Neuronal stem cell (in vitro differentiated cells): ENCODE results near the gene SPDYE16. TPM values are rescaled to one million over a fixed set of nuclear protein-coding genes. Genes with fewer than 3 reads are reported as not detected.
"Not testable (repeated sequence)": the region's sequence is repeated elsewhere in the genome, so short reads cannot be mapped to it uniquely, and the experiment has no call there.

Experiments
- DNase-seq: peaks from one replicate; pipeline ENCODE4 v3.0.0-alpha.2; 2013; ENCODE audit warnings: low spot score
- H2AFZ ChIP-seq: one replicate; pipeline ENCODE4 v1.6.1; 2013; ENCODE audit warnings: mild to moderate bottlenecking, low read length, inconsistent platforms
- H2AK5ac ChIP-seq: 2 replicates; pipeline ENCODE4 v1.6.1; 2013; ENCODE audit warnings: low read depth, mild to moderate bottlenecking, inconsistent platforms, low read length, moderate library complexity, mixed read lengths
- H2BK120ac ChIP-seq: 2 replicates; pipeline ENCODE4 v1.6.1; 2013; ENCODE audit warnings: low read depth, mild to moderate bottlenecking, inconsistent platforms, low read length, moderate library complexity, mixed read lengths
- H2BK12ac ChIP-seq: one replicate; pipeline ENCODE4 v1.6.1; 2013; ENCODE audit warnings: low read length, inconsistent platforms
- H2BK15ac ChIP-seq: 2 replicates; pipeline ENCODE4 v1.6.1; 2013; ENCODE audit warnings: mild to moderate bottlenecking, low read length, inconsistent platforms, mixed read lengths
- H2BK5ac ChIP-seq: one replicate; pipeline ENCODE4 v1.6.1; 2013; ENCODE audit warnings: inconsistent platforms, mild to moderate bottlenecking, low read length, moderate library complexity
- H3K14ac ChIP-seq: one replicate; pipeline ENCODE4 v1.6.1; 2013; ENCODE audit warnings: low read length, inconsistent platforms
- H3K18ac ChIP-seq: 2 replicates; pipeline ENCODE4 v1.6.1; 2013; ENCODE audit warnings: low read length, inconsistent platforms
- H3K23ac ChIP-seq: 2 replicates; pipeline ENCODE4 v1.6.1; 2013; ENCODE audit warnings: low read depth, mild to moderate bottlenecking, mixed read lengths, low read length, inconsistent platforms; ENCODE audit not compliant: poor library complexity
- H3K27ac ChIP-seq: replicated peaks from 3 replicates; pipeline ENCODE4 v1.5.1; 2013; ENCODE audit warnings: low read length, inconsistent platforms
- H3K27me3 ChIP-seq, 3 experiments: 2 replicates each; pipeline ENCODE4 v1.6.1; 2013; ENCODE audit warnings: low read length in 3 of 3, mild to moderate bottlenecking in 2 of 3, inconsistent platforms in 1 of 3, low read depth in 1 of 3, mixed read lengths in 1 of 3, moderate library complexity in 1 of 3; ENCODE audit not compliant: control insufficient read depth in 3 of 3, insufficient read depth in 3 of 3
- H3K36me3 ChIP-seq, 2 donors: replicated peaks in 1 of 2; 2 replicates each; pipeline ENCODE4 v1.6.1; 2013; ENCODE audit warnings: low read length in 2 of 2; ENCODE audit not compliant: control insufficient read depth in 2 of 2, insufficient read depth in 2 of 2
- H3K4ac ChIP-seq: 2 replicates; pipeline ENCODE4 v1.6.1; 2013; ENCODE audit warnings: inconsistent platforms, mild to moderate bottlenecking, low read length, moderate library complexity
- H3K4me1 ChIP-seq, 2 donors: 1 replicate in 1 of 2; 2 replicates in 1 of 2; pipeline ENCODE4 v1.6.1; 2013; ENCODE audit warnings: low read length in 2 of 2, low read depth in 1 of 2; ENCODE audit not compliant: control insufficient read depth in 2 of 2, insufficient read depth in 1 of 2
- H3K4me2 ChIP-seq: one replicate; pipeline ENCODE4 v1.6.1; 2013; ENCODE audit warnings: mild to moderate bottlenecking, low read length, inconsistent platforms; ENCODE audit not compliant: insufficient read depth, poor library complexity, severe bottlenecking
- H3K4me3 ChIP-seq, 2 donors: 2 replicates each; pipeline ENCODE4 v1.5.1; 2013; ENCODE audit warnings: low read length in 2 of 2, mild to moderate bottlenecking in 2 of 2, inconsistent platforms in 1 of 2, moderate library complexity in 1 of 2
- H3K79me1 ChIP-seq: one replicate; pipeline ENCODE4 v1.6.1; 2013; ENCODE audit warnings: low read depth, mild to moderate bottlenecking, inconsistent platforms, low read length, moderate library complexity
- H3K9ac ChIP-seq: one replicate; pipeline ENCODE4 v1.6.1; 2013; ENCODE audit warnings: mild to moderate bottlenecking, low read depth, low read length, inconsistent platforms; ENCODE audit not compliant: poor library complexity
- H3K9me3 ChIP-seq, 2 donors: replicated peaks in 1 of 2; 2 replicates each; pipeline versions ENCODE3 to v1.6.1; 2013; ENCODE audit warnings: low read length in 2 of 2, mild to moderate bottlenecking in 2 of 2, inconsistent platforms in 1 of 2, low read depth in 1 of 2, mixed read lengths in 1 of 2, moderate library complexity in 1 of 2; ENCODE audit not compliant: control insufficient read depth in 2 of 2, insufficient read depth in 1 of 2
- H4K8ac ChIP-seq: one replicate; pipeline ENCODE4 v1.6.1; 2013; ENCODE audit warnings: low read depth, mild to moderate bottlenecking, inconsistent platforms, low read length, moderate library complexity
- H4K91ac ChIP-seq: one replicate; pipeline ENCODE4 v1.6.1; 2013; ENCODE audit warnings: low read length, low read depth, mild to moderate bottlenecking, inconsistent platforms; ENCODE audit not compliant: poor library complexity
- WGBS, 2 donors: extraction: QIAGEN DNeasy Blood & Tissue Kit; methylation state at CpG; one replicate each; pipeline ENCODE4 v1.1.7; 2013; ENCODE audit warnings: missing lambda C conversion rate in 2 of 2, mixed read lengths in 1 of 2; ENCODE audit not compliant: insufficient read length in 2 of 2, insufficient replicate concordance in 1 of 2; ENCODE audit errors: extremely low coverage in 2 of 2; 5-methylcytosine and 5-hydroxymethylcytosine counted together
- small RNA-seq: library from polyadenylated mRNA; stranded (forward); fragments of <200 nt; extraction: miRNeasy Mini kit (QIAGEN cat#:217004); gene quantifications from one replicate; pipeline ENCODE3, GENCODE V24; 2013; ENCODE audit not compliant: insufficient read depth

The SPDYE16 gene

GRCh38 chr7:76482660-76483059 is 60.4 kb downstream of the SPDYE16 start:
- H3K4ac ChIP-seq, H3K9me3 ChIP-seq, H2BK5ac ChIP-seq, H3K36me3 ChIP-seq, DNase-seq, H2BK15ac ChIP-seq, H3K9ac ChIP-seq, H3K18ac ChIP-seq, H3K27ac ChIP-seq, H3K14ac ChIP-seq, H3K4me3 ChIP-seq, H3K23ac ChIP-seq, H3K27me3 ChIP-seq, H2AK5ac ChIP-seq, H2BK12ac ChIP-seq, H3K79me1 ChIP-seq, H2AFZ ChIP-seq, H4K8ac ChIP-seq, H4K91ac ChIP-seq, H3K4me1 ChIP-seq, H3K4me2 ChIP-seq, H2BK120ac ChIP-seq: not testable (repeated sequence)
- no CpG with 5 or more reads among the region's 24 CpGs for WGBS, 2 donors

Small RNA genes within 50 kb of the gene (small RNA-seq; reads per million reads assigned to genes)
- gene RF00019: not detected
